Mesodermal cell (in vitro differentiated cells): ENCODE measurements around the gene SRP54.
"Not testable (repeated sequence)": the region's sequence is repeated elsewhere in the genome, so short reads cannot be mapped to it uniquely, and the experiment has no call there.

ENCODE experiments used
- H3K27ac ChIP-seq: 2 replicates; pipeline ENCODE4 v1.7.0; 2013; ENCODE audit warnings: mild to moderate bottlenecking, low read depth, low read length, moderate library complexity; ENCODE audit not compliant: severe bottlenecking
- H3K36me3 ChIP-seq: 2 replicates; pipeline ENCODE4 v1.7.1; 2013; ENCODE audit warnings: mild to moderate bottlenecking, low read length, moderate library complexity; ENCODE audit not compliant: control insufficient read depth, insufficient read depth
- H3K4me1 ChIP-seq: one replicate; pipeline ENCODE4 v1.7.1; 2013; ENCODE audit warnings: mild to moderate bottlenecking, low read length; ENCODE audit not compliant: insufficient read depth, control insufficient read depth, poor library complexity, severe bottlenecking
- H3K4me3 ChIP-seq: 2 replicates; pipeline ENCODE4 v1.7.0; 2013; ENCODE audit warnings: low read length, control low read depth, mild to moderate bottlenecking; ENCODE audit not compliant: insufficient read depth, poor library complexity, severe bottlenecking; ENCODE audit errors: extremely low read depth
- H3K9me3 ChIP-seq: 2 replicates; pipeline ENCODE4 v1.7.1; 2013; ENCODE audit warnings: mild to moderate bottlenecking, low read length, moderate library complexity; ENCODE audit not compliant: control insufficient read depth
- WGBS, 2 experiments: methylation state at CpG; one replicate each; pipeline ENCODE4 v1.1.5; 2013; ENCODE audit warnings: missing lambda C conversion rate in 2 of 2; ENCODE audit not compliant: insufficient coverage in 2 of 2; 5-methylcytosine and 5-hydroxymethylcytosine counted together

Gene SRP54

GRCh38 chr14:35046048-35046750 is 63.4 kb downstream of the SRP54 start, which contains the start of gene FAM177A1:
TSS of gene FAM177A1 (plus strand) at chr14:35046272. CDS start at chr14:35046464, 192 bp downstream.
- H3K9me3 ChIP-seq: no peaks in the 10 kb centered on the region
- H3K4me1 ChIP-seq: no peaks in the 10 kb centered on the region
- 0% methylated on average over 43 to 73 of the region's 77 CpGs for WGBS, 2 experiments
- peak within 1 kb of the TSS; percentile 95 for H3K4me3 ChIP-seq
- peaks cover 12% of the 10 kb centered on the region for H3K36me3 ChIP-seq
- H3K27ac ChIP-seq: peak within 1 kb of the TSS; percentile 94

GRCh38 chr14:35046751-35047536 is 64.2 kb downstream of the SRP54 start:
- Histone ChIP-seq H3K27ac (peak overlapping the region; percentile 88), H3K4me3 (peak overlapping the region; percentile 95), H3K9me3 (no peaks in the 10 kb centered on the region), H3K36me3 (peaks cover 14% of the 10 kb centered on the region), H3K4me1 (no peaks in the 10 kb centered on the region)
- WGBS, 2 experiments: 39 to 45% methylated on average over 13 of the region's 23 CpGs

GRCh38 chr14:35047976-35048513 is 65.3 kb downstream of the SRP54 start:
- peaks cover 24% of the 10 kb centered on the region for H3K36me3 ChIP-seq
- no peak overlapping the region for H3K27ac ChIP-seq
- no peaks in the 10 kb centered on the region for H3K4me1 ChIP-seq
- H3K4me3 ChIP-seq: no peak overlapping the region
- no peaks in the 10 kb centered on the region for H3K9me3 ChIP-seq
- WGBS, 2 experiments: 100% methylated on average over 1 of the region's 4 CpGs; no CpG with 5 or more reads in 1 of the 2 experiments

- peaks cover 33% of the 10 kb centered on the region for H3K36me3 ChIP-seq
- peak overlapping the region; percentile 3 for H3K27ac ChIP-seq
- no peak overlapping the region for H3K4me3 ChIP-seq
- H3K9me3 ChIP-seq: no peaks in the 10 kb centered on the region
- WGBS, 2 experiments: 67% methylated on average over 1 of the region's 1 CpG; no CpG with 5 or more reads in 1 of the 2 experiments
- H3K4me1 ChIP-seq: no peaks in the 10 kb centered on the region
Measured at GRCh38 chr14:35050652-35051051, 67.9 kb downstream of the SRP54 start.

- WGBS, 2 experiments: 100% methylated on average over 1 of the region's 1 CpG; no CpG with 5 or more reads in 1 of the 2 experiments
- H3K9me3 ChIP-seq: no peaks in the 10 kb centered on the region
- peaks cover 33% of the 10 kb centered on the region for H3K36me3 ChIP-seq
- no peak overlapping the region for H3K4me3 ChIP-seq
- no peaks in the 10 kb centered on the region for H3K4me1 ChIP-seq
- H3K27ac ChIP-seq: no peak overlapping the region
Measured at GRCh38 chr14:35051796-35052195, 69.0 kb downstream of the SRP54 start.

GRCh38 chr14:35052637-35053036 is 69.8 kb downstream of the SRP54 start:
- Histone ChIP-seq H3K27ac (no peak overlapping the region), H3K9me3 (no peaks in the 10 kb centered on the region), H3K4me3 (no peak overlapping the region), H3K4me1 (no peaks in the 10 kb centered on the region), H3K36me3 (peaks cover 39% of the 10 kb centered on the region)
- WGBS, 2 experiments: 100% methylated on average over 1 to 2 of the region's 2 CpGs

GRCh38 chr14:35061113-35061791 is 78.5 kb downstream of the SRP54 start:
- H3K9me3 ChIP-seq, H3K4me3 ChIP-seq, H3K27ac ChIP-seq: not testable (repeated sequence)
- Histone ChIP-seq H3K4me1 (peaks cover 11% of the 10 kb centered on the region), H3K36me3 (peaks cover 42% of the 10 kb centered on the region)
- no CpG with 5 or more reads among the region's 1 CpG for WGBS, 2 experiments

GRCh38 chr14:35065731-35066130 is 82.9 kb downstream of the SRP54 start:
- not testable (repeated sequence) for H3K4me3 ChIP-seq, H3K4me1 ChIP-seq, H3K27ac ChIP-seq, H3K9me3 ChIP-seq
- WGBS, 2 experiments: 100% methylated on average over 2 to 5 of the region's 5 CpGs
- peaks cover 39% of the 10 kb centered on the region for H3K36me3 ChIP-seq

- H3K27ac ChIP-seq: no peak overlapping the region
- H3K4me3 ChIP-seq: no peak overlapping the region
- WGBS, 2 experiments: 100% methylated on average over 1 to 2 of the region's 4 CpGs
- peaks cover 39% of the 10 kb centered on the region for H3K36me3 ChIP-seq
- H3K9me3 ChIP-seq: no peaks in the 10 kb centered on the region
- no peaks in the 10 kb centered on the region for H3K4me1 ChIP-seq
Measured at GRCh38 chr14:35068238-35069012, 85.6 kb downstream of the SRP54 start.

- Histone ChIP-seq H3K27ac (no peak overlapping the region), H3K4me3 (no peak overlapping the region), H3K4me1 (no peaks in the 10 kb centered on the region), H3K9me3 (no peaks in the 10 kb centered on the region), H3K36me3 (peaks cover 40% of the 10 kb centered on the region)
- WGBS, 2 experiments: 90% methylated on average over 1 of the region's 3 CpGs; no CpG with 5 or more reads in 1 of the 2 experiments
Measured at GRCh38 chr14:35072226-35072625, 89.4 kb downstream of the SRP54 start.
